ENCODE data around the gene NTM.

NTM gene

DNA sequence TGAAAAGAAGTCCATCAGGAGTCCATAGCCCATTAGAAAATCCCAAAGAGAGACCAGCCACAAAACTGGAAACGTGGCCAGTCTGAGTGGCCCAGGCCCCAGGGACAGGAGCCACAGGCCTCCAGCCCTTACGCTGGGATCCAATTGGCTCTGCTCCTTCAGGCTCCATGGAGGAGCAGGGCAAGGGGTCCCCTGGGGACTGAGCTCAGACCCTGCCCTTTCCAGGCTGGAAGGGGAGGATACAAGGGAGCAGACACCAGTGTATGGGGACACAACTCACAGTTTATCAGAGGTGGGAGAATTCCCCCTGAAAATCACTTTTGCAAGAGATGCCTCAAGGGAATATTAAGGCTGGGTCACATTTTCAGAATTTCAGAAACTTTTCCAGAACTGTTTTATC, 227.5 kb downstream of the NTM start:
- DNase-seq (ENCODE audit: low read depth in 4 of 4, low spot score in 1 of 4) = no peak

DNA sequence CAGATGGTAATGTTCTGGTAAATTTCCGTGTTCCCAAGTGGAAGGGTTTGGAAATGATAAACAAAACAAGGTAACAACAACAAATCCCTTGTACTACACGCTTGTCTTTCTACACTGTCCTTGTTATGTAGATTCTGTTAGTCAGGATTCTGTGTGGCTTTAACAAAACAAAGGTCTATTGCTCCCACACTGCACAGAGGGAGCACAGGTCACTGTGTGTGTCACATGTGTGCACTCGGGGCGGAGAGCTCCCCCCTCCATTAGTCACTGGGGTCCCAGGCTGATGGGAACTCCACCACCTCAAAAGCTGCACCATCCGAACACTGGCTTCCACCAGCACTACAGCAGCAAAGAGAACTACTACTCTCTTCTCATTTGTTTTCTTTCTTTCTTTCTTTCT, 227.9 kb downstream of the NTM start:
- no peak for DNase-seq (ENCODE audit: low read depth in 4 of 4, low spot score in 1 of 4)

DNA sequence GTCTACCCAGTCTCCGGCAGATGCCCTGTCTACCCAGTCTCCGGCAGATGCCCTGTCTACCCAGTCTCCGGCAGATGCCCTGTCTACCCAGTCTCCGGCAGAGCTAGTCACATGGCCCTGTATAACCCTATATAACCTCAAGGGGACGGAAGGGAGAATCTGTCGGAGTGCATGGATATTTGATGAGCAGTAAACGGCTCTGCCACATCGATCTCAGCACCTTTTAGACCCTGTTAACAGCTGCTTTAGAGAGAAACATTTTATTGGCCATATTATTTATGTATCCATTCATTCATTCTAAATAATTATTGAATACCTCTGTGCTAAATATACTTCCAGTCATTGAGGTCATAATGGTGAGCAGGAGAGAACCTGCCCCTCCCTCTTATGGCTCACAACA, 228.9 kb downstream of the NTM start:
- DNase-seq (ENCODE audit: low read depth in 4 of 4, low spot score in 1 of 4) = no peak

DNA sequence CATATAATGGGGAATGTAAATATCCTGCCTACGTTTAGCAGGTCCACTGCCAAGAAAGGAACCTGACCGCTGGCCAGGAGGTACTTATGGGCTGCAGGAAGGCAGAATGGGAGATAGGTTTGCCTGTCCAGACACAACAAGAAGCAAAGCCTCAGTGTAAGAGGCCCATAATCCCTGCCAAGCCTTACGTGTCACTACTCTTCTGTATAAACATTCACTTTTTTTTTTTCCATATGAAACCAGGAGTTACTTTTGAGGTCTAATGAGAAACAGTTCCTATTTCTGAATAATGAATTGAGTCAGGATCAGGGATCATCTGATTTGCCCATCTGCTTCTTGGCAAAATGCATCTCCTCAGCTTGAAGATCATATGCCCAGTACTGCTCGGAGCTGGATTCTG, 230.2 kb downstream of the NTM start:
- DNase-seq (ENCODE audit: low read depth in 4 of 4, low spot score in 1 of 4) = no peak

DNA sequence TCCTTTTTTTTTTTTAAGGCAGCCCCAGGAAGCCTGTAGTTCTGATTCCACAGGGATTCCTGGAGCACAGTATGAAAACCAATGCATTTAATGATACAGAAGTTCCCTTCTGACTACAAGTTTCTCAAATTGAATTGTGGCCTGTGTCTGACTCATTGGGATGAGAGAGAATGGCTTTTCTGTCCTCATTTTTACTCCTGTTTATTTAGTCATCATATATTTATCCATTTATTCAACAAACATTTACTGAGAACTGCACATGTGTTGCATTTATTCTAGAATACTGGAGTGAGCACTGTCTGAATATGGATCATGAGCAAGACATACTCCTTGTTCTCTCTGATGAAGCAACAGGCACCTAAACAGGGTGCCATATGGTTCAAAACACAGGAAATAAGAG, 231.2 kb downstream of the NTM start:
- no peak for DNase-seq (ENCODE audit: low read depth in 4 of 4, low spot score in 1 of 4)

DNA sequence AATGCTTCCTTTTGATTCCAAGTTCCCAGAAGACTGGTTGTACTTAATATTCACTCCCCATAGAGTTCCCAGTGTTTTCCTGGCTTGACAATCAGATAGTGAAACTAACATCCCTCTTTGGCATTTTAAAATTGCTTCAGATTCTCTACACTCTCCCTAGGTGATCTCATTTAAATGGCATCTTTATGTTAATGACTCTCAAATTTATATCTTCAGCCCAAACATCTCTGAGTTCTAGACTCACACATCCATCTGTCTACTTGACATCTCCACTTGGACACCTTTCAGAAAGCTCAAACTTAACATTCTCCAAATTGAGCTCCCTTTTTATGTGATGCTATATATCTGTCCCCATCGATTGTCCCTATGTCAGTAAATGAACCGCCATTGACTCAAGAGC, 232.0 kb downstream of the NTM start:
- DNase-seq (ENCODE audit: low read depth in 4 of 4, low spot score in 1 of 4) = no peak

DNA sequence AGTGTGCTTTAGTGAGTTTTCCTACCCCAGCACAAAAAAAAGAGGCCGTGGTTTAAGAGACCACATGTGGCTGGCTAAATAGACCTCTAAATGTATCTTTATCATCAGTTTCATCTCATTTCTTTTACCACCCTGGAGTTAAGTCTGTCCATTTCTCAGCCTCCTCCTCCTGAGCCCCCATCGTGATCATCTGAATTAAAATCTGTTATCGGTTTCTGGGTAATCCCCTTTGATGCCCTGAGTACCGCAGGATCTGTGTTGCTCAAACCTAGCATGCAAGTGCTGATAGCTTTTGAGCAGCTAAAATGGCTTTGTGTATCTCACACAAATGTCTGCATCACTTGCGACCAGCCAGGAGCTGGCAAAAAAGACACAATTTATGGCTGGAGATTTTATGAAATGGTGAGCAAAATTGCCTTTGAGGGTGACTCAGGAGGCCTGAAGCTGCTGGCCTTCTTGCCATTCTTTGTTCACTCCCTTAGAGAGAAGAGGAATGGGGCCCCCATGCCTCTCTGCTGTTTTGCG, 236.5 kb downstream of the NTM start:
- DNase-seq (ENCODE audit: low read depth in 4 of 4, low spot score in 1 of 4) = no peak

DNA sequence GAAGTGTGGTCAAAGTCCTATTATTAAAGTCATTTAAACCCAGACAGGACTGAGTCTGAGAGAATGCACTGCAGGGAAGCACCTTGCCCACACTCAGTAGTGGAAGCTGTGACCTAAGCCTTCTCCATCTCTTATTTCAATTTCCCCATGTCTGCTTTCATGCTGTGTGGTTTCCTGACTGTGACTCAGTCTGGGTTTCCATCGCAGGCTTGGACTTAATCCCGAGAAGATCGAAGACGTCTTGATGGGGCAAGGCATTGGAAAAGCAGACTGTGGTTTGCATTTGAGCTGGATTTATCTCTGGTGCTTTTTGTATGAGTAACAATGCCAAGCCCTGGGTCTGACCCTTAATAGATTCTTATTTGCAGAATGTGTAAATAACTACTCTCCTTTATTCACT, 238.9 kb downstream of the NTM start:
- no peak for DNase-seq (ENCODE audit: low read depth in 4 of 4, low spot score in 1 of 4)

DNA sequence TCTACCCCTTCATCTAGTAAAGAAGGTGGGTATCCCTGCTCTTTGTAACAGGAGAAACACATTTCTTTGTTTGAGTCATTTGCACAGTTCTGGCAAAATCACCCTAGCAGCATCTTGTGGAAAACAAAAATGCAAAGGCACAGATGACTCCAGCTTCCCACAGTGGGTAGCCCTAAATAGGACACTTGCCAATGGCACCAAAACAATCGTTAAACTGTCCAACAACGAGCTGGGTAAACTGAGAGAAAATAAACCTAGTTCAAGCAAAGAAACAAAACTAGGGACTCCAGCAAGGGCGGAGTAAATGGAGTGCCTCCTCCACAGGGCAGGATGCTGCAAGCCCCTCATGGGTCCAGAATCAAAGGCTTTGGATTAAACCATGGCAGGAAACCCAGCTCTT, 239.5 kb downstream of the NTM start:
- no peak for DNase-seq (ENCODE audit: low read depth in 4 of 4, low spot score in 1 of 4)

DNA sequence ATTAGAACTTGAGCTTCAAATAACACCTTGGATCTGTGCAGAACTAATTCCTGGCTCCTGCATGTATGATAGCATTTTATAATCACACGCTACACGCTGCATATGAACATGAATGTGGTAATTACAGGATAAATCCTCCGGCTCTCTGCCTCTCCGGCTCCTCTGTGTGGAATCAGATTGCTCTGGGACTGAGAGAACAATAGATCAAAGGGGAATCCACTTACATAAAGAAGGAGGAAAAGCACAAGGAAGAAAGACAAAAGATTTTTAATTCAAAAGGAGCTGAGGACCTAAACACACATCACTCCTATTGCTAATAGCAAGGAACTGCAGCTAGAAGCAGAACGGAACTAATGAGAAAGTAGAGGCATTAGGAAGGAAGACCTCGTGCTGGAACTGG, 240.9 kb downstream of the NTM start:
- DNase-seq (ENCODE audit: low read depth in 4 of 4, low spot score in 1 of 4) = no peak

DNA sequence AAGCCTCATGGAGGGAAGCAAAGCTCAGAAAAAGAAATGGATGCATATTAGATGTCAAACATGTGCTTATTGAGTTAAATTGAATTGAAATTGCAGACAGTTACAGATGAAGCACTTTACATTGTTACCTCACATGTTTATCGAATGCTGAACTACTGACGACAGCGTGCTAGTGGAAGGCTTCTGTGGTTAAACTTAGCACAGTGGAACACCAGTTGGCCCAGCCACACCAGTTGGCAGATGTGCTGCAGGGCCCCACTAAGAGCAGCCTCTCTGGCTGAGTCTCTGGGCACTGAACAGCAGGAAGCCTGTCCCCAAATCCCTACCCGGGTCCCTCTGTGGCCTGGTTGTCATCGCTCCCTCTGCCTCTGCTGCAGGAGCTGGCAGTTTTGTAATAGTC, 242.1 kb downstream of the NTM start:
- no peak for DNase-seq (ENCODE audit: low read depth in 4 of 4, low spot score in 1 of 4)

DNA sequence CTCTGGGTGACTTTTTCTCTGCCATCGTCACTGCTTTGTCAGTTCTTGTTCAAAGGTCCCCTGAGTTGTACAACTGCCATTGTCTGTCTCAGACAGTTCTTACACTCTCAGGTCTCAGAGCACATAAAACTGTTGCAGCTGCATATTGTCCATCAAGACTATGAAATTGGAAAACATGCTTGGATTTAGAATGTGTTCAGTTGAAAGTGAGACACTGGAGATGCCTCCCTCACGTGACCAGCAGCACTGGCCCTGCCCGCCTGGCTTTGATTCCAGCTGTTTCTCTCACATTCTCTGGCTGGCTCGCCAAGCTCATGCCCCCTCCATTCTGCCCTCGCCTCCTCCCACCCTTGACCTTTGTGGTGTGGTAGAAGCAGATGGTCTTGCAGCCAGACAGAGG, 244.2 kb downstream of the NTM start:
- DNase-seq (ENCODE audit: low read depth in 4 of 4, low spot score in 1 of 4) = no peak

DNA sequence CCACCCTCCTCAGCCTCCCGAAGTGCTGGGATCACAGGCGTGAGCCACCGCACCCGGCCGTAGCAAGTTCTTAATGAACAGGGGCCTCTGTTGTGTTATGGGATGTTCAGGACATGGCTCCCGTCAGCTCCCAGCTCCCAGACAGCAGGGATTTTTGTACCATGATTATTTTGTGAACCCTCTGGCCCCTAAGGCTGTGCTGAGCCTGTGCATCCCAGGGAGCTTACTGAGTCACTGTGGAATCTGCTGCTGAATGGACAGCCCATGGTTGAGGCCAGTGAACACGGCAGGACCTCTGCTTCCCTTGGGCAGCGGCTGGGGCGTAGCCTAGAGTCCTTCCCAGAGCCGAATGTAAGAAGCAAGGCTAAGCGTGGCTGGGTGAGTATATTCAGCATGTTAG, 245.2 kb downstream of the NTM start:
- DNase-seq (ENCODE audit: low read depth in 4 of 4, low spot score in 1 of 4) = no peak

DNA sequence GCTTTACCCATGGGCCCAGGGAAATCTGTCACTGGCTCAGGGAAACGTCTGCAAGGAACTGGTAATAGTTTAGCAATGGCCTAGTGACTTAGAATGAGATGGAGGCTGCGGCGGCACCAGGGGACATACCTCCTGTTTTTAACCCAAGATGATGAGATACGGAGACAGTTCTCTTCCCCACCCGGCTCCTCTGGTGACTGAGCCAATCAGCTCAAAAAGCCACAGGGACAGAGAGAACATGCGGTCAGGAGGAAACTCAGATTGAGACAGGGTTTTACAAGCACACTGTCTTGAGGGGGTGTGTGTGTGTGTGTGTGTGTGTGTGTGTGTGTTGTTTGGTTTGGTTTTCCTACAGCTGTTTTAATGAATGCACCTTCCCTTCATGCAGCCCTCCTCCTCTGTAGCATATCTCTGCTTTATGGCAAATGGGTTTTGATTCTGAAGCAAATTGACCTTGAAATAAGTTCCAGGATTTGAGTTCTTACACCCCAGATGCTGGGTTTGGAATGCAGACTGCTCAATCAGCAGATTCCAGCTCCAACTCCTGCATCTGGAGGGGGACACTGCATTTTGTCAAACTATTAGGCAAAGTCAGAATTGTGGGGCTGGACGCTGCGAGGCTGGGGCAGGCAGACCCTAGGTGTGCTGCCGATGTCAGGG, 246.2 kb downstream of the NTM start:
- DNase-seq (ENCODE audit: low read depth in 4 of 4, low spot score in 1 of 4) = no peak

DNA sequence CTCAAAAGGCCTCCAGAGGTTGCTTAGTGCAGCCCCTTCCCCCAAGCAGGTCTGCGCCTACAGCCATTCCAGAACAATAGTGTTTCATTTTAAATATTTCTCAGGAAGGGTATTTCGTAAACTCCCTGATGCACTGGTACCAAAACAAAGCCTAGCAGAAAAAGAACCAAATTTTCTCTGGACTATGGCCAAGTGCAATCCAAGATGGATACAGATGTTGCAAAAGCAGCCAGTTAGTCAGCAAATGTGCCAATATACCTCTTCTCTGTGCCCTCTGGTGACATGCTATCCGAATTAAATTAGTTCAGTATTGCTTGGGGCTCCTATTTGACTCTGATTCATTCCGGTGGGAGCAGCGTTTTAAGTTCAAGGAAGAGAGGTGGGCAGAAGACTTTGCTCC, 247.8 kb downstream of the NTM start:
- no peak for DNase-seq (ENCODE audit: low read depth in 4 of 4, low spot score in 1 of 4)

DNA sequence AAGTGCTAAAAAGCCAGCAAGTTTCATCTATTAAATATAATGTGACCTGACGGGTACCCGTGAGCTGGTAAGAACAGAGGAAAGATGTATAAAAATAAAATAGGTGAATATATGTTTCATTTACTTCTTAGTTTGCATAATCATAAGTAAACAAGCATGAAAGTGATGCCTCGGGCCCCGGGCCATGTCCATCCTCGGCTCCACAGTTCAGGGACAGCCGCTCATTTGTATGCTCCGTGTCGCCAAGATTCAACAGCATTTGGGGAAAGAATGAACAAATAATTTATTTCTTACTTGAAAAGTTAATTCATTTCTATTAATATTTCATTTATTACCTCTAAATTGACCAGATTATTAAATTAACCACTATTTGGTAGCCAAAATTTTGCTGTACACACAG, 251.8 kb downstream of the NTM start:
- DNase-seq (ENCODE audit: low read depth in 4 of 4, low spot score in 1 of 4) = no peak

DNA sequence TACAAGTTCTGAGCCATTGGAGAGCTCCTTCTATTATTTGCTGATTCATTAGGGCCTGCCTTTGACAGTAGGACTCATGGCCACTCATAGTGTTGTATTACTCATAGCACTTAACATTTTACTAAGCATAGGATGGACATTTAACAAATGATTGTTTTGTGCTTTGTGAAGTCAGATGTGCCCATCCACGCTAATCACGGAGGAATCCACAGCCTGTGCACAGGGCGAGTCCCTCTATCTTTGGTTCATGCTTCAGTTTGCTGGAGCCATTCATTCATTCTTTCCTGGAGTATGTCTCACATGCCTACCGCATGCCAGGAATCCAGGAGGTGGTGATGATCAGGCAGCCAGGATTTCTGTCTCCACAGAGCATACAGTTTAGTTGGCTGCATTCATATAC, 254.1 kb downstream of the NTM start:
- no peak for DNase-seq (ENCODE audit: low read depth in 4 of 4, low spot score in 1 of 4)

DNA sequence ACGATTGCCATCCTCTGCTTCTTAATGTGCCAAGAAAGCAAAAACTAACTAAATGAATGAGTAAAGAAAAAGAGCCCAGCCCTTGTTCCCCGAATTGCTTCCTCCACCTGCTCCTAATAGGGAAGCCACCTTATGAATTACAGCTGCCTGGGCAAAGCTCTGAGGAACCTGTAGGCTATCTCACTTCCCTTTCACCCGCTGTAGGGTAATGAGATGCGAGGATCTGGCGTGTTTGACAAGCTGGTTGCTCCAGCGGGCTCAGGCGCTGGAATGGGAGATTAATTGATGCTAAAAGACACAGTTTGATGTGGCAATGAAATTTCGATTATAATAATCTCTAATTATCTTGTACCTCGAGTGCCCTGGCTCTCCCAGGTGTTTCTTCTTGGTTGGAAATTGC, 256.4 kb downstream of the NTM start:
- DNase-seq (ENCODE audit: low read depth in 4 of 4, low spot score in 1 of 4) = no peak

DNA sequence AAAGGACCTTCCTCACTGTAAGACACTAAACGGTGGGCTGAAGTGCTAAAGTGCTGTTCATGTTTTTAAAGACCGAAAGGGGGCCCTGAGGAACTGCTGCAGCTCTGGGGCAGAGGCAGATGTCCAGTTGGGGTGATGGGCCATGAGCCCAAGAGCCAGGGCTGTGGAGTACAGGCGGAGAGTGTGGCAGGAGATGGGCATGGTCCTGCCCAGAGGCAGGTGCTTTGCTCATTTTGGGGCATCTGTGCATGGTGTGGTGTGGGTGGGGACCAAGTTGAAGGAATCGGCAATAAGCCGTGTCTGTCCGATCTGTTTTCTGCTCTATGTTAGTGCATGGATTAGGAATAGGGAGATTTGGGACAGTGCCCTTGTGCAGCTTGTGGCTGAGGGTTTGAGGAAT, 258.3 kb downstream of the NTM start:
- DNase-seq (ENCODE audit: low read depth in 4 of 4, low spot score in 1 of 4) = no peak

DNA sequence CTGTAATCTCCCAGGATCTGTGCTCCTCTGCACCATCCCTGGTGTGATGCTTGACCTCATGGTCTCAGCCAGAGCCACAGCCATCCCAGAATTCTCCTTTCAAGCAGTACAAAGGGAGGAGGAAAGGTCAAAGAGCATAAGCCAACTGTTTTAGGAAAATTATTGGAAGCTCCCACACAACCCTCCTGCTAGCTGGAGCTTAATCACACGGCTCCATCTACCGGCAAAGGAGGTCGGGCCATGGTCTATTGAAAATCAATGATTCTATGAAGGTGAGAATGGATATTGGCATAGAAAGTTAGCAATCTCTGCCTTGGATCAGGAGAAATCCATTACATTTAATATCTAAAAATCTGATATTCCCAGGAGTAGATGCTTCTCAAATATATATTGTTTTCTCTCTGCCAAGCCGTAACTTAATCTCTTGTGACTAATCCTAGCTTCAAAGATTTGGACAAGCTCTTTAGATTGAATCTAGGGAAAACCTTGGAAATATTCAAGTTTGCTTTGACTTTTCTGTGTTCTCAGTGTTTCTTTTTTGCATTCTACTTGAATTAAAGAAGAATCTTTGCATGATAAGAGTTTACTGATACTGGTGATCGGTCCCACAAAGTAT, 259.6 kb downstream of the NTM start:
- DNase-seq (ENCODE audit: low read depth in 4 of 4, low spot score in 1 of 4) = no peak

DNA sequence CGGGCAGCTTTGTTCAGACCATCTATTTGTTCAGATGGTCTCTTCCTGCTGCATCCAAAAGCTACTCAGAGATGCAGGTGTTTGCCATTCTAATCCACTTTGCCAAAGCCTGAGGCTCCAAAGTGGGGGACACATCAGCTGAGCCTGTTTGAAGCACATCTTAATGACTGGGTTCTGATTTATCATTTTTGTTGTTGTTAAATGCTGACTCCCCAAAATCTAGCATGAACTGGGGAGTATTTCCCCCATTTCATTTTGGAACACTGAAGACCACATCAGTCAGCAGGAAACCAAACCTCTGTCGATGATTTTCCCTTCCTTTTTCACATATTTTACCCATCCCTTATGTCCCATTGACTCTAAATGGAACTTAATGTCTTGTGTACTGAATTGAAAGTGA, 262.6 kb downstream of the NTM start:
- no peak for DNase-seq (ENCODE audit: low read depth in 4 of 4, low spot score in 1 of 4)

DNA sequence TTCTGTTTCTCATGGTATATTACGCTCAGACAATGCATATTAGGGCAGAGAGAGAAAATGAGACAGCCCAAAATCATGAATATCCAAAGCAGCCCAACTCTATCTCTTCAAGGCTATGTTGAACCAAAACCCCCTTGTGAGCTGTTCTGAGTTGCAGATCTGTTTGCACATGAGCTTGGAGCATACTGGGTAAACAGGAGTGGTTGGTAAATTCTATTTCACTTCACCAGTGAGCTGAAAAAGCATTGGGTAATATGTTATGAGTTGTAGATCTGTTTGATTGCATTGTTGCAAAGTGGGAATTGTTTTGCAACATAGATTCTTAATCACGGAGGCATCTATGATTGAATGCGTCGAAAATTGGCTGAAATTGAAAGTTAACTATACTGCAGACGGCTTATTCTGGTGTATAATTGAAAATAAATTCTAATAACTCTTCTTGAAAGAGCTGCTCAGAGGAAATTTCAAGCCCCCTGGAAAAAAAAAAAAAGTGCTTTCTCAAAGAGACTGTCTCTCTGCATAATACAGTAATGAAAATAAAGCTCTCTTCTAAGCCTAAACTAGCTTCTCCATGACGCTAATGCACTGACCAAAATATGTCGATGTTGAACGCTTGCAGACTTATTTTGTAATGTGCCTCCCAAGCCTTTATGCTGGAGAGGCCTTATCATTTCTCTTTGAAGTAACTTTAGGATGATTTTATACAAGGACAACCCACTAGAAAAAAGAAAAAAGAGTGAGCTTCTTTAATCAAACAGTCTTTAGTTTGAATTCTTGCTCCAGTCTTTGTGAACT, 263.7 kb downstream of the NTM start:
- no peak for DNase-seq (ENCODE audit: low read depth in 4 of 4, low spot score in 1 of 4)
